ENCODE results near the gene CCDC85A.

CCDC85A gene

DNA sequence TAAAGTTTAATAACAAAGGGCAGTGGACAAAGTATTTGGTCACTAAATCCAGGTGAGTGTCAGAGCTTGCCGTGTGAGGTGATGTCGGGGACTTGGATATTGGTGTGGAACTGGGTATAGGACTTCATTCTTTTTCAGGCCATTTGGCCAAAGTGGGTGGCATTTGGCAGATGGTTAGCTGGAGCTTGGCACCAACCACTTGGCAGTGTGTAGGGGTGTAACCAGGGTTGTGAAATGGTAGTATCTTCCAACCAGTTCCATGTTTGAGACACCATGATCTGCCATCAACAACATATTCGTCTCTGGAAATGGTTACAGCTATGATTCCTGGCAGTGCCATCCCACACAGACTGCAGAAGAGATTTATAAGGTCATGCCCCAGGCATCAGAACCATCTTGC is 113.9 kb downstream of the CCDC85A start:
- Histone ChIP-seq H3K4me1 (ENCODE audit: insufficient read depth, insufficient read length) (no peaks in the 10 kb centered on the region), H3K9me3 (ENCODE audit: insufficient read depth, low read length) (no peaks in the 10 kb centered on the region), H3K36me3 (ENCODE audit: insufficient read depth, insufficient read length, low read length) (no peaks in the 10 kb centered on the region), H3K27me3 (ENCODE audit: insufficient read depth, insufficient read length) (no peaks in the 10 kb centered on the region), H3K9ac (ENCODE audit: insufficient read length, low read depth) (no peak overlapping the region), H3K4me3 (ENCODE audit: insufficient read length, low read depth) (no peak overlapping the region)
- no peak for DNase-seq (ENCODE audit: low read depth, low spot score)
- TF ChIP-seq ZNF274 (IDR thresholded peaks at IDR 0.05; ENCODE audit: low read depth, low read length) (no peak), YY1 (IDR thresholded peaks at IDR 0.05; ENCODE audit: insufficient read depth, insufficient read length) (no peak), SUZ12 (IDR thresholded peaks at IDR 0.05; ENCODE audit: extremely low read depth, insufficient read depth, insufficient read length) (no peak)

DNA sequence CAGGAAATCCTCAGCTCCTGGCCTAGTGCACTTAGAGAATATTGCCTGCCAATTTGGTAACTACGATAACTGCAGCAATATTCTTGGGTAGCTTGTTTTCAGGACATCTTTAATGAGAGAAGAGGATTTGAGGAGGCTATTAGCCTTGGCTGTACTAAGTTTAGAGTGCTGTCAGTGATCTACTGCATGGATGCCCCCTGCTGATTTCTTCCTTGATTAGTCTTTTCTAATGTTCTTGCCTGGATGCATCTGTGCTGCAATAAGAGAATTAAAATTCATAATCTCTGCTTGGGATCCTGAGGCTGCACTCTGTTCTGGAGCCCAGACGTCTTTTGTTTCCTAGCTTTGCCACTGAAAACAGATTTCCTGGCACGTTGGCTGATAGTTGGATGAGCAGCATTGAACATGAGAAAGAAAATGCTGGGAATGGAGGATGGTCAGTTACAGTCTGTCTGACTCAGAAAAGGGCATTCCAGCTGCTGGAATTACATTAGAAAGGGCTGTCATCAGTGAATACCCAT is 115.4 kb downstream of the CCDC85A start:
- no peak for DNase-seq (ENCODE audit: low read depth, low spot score)
- Histone ChIP-seq H3K9me3 (ENCODE audit: insufficient read depth, low read length) (no peaks in the 10 kb centered on the region), H3K9ac (ENCODE audit: insufficient read length, low read depth) (no peak overlapping the region), H3K4me1 (ENCODE audit: insufficient read depth, insufficient read length) (no peaks in the 10 kb centered on the region), H3K4me3 (ENCODE audit: insufficient read length, low read depth) (no peak overlapping the region), H3K36me3 (ENCODE audit: insufficient read depth, insufficient read length, low read length) (no peaks in the 10 kb centered on the region), H3K27me3 (ENCODE audit: insufficient read depth, insufficient read length) (no peaks in the 10 kb centered on the region)
- no peak for TF ChIP-seq YY1 (IDR thresholded peaks at IDR 0.05; ENCODE audit: insufficient read depth, insufficient read length)
- no peak for TF ChIP-seq ZNF274 (IDR thresholded peaks at IDR 0.05; ENCODE audit: low read depth, low read length)
- TF ChIP-seq SUZ12 (IDR thresholded peaks at IDR 0.05; ENCODE audit: extremely low read depth, insufficient read depth, insufficient read length), result no peak

DNA sequence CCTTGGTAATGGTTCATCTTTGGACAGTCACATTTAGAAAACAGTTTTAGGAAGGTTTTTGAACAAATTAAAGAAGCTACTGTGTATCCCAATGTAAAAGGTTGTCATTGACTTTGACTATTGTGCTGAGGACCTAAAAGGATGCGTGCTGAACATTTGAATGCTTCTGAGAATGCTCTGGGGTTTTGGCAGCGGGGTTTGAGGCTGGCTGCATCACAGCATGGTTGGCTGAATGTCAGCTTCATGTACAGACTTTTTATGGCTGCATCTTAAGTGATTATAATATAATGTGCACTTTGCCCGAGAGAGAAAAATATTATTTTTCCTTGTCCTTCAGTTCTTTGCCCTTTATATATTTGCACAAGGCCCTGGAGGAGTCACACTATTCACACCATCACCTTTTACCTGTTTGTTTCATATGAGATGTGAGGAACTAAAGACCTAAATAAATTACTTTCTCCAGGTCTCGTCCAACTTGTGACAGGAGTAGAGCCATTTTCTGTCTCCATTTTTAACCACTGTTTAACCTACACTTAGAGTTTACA is 125.9 kb downstream of the CCDC85A start:
- Histone ChIP-seq H3K9me3 (ENCODE audit: insufficient read depth, low read length) (no peaks in the 10 kb centered on the region), H3K4me3 (ENCODE audit: insufficient read length, low read depth) (no peak overlapping the region), H3K9ac (ENCODE audit: insufficient read length, low read depth) (no peak overlapping the region), H3K4me1 (ENCODE audit: insufficient read depth, insufficient read length) (no peaks in the 10 kb centered on the region), H3K27me3 (ENCODE audit: insufficient read depth, insufficient read length) (no peaks in the 10 kb centered on the region), H3K36me3 (ENCODE audit: insufficient read depth, insufficient read length, low read length) (no peaks in the 10 kb centered on the region)
- no peak for DNase-seq (ENCODE audit: low read depth, low spot score)
- TF ChIP-seq SUZ12 (IDR thresholded peaks at IDR 0.05; ENCODE audit: extremely low read depth, insufficient read depth, insufficient read length), result no peak

DNA sequence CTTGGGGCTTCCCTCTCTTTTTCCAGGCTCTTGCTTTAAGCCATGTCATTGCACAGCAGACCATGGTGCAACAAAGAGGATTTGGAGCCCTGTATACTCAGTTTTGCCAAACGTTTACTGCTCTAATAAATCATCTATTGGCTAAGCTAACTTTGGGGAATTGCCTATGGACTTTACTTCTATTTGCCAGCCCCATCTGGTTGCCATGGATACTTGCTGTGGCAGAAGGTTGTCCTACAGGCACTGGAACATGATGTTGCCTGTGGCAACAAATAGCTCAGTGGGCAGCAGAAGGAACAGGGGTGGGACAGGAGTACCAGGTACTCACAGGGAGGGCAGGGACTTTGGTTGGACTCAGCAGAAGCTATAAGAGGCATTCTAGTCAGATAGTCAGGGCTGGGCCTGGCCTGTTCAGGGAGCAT is 129.7 kb downstream of the CCDC85A start:
- TF ChIP-seq YY1 (IDR thresholded peaks at IDR 0.05; ENCODE audit: insufficient read depth, insufficient read length) (no peak), SUZ12 (IDR thresholded peaks at IDR 0.05; ENCODE audit: extremely low read depth, insufficient read depth, insufficient read length) (no peak), ZNF274 (IDR thresholded peaks at IDR 0.05; ENCODE audit: low read depth, low read length) (no peak)
- H3K4me3 ChIP-seq (ENCODE audit: insufficient read length, low read depth), result no peak overlapping the region
- no peaks in the 10 kb centered on the region for H3K36me3 ChIP-seq (ENCODE audit: insufficient read depth, insufficient read length, low read length)
- DNase-seq (ENCODE audit: low read depth, low spot score), result no peak
- no peaks in the 10 kb centered on the region for H3K27me3 ChIP-seq (ENCODE audit: insufficient read depth, insufficient read length)
- no peaks in the 10 kb centered on the region for H3K4me1 ChIP-seq (ENCODE audit: insufficient read depth, insufficient read length)
- H3K9ac ChIP-seq (ENCODE audit: insufficient read length, low read depth), result no peak overlapping the region
- H3K9me3 ChIP-seq (ENCODE audit: insufficient read depth, low read length), result no peaks in the 10 kb centered on the region

DNA sequence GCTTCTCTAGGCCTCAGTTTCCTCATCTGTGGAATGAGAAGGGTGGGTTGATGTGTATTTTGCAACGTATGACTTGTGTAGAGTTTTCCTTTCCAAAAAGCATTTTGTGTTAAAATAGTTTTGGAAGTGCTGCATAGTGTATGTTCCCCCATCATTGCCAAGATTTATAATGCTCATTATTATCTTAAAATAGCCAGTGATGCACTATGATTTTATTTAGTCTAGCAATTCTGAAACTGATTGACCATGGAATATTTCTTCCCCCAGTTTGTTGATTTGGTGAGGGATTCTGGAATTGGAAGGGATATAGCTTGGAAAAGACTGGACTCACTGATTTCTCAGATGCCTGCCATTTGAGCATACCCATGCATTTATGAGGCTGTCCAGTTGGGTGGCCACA is 130.6 kb downstream of the CCDC85A start:
- Histone ChIP-seq H3K4me3 (ENCODE audit: insufficient read length, low read depth) (no peak overlapping the region), H3K9ac (ENCODE audit: insufficient read length, low read depth) (no peak overlapping the region), H3K36me3 (ENCODE audit: insufficient read depth, insufficient read length, low read length) (no peaks in the 10 kb centered on the region), H3K4me1 (ENCODE audit: insufficient read depth, insufficient read length) (no peaks in the 10 kb centered on the region), H3K27me3 (ENCODE audit: insufficient read depth, insufficient read length) (no peaks in the 10 kb centered on the region), H3K9me3 (ENCODE audit: insufficient read depth, low read length) (no peaks in the 10 kb centered on the region)
- TF ChIP-seq ZNF274 (IDR thresholded peaks at IDR 0.05; ENCODE audit: low read depth, low read length) (no peak), SUZ12 (IDR thresholded peaks at IDR 0.05; ENCODE audit: extremely low read depth, insufficient read depth, insufficient read length) (no peak), YY1 (IDR thresholded peaks at IDR 0.05; ENCODE audit: insufficient read depth, insufficient read length) (no peak)
- DNase-seq (ENCODE audit: low read depth, low spot score), result no peak

DNA sequence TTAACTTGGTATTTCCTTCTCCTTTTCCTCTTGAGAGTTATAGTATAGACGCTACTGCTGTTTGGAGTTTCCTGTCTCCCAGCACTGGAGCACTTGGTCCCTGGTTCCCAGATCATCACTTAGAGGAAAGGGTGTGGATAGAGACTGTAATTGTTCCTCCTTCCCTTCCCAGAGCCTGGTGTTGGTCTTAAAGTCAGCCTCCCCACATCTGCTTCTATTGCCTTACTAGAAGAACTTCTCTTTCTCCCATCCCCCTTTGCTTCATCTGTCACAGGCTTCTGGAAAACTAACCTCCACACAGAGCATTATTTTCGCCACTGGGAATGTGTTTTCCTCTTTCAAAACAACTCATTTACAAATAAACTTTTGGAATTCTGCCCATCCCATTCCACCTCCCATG is 131.0 kb downstream of the CCDC85A start:
- no peak for DNase-seq (ENCODE audit: low read depth, low spot score)
- no peak overlapping the region for H3K9ac ChIP-seq (ENCODE audit: insufficient read length, low read depth)

DNA sequence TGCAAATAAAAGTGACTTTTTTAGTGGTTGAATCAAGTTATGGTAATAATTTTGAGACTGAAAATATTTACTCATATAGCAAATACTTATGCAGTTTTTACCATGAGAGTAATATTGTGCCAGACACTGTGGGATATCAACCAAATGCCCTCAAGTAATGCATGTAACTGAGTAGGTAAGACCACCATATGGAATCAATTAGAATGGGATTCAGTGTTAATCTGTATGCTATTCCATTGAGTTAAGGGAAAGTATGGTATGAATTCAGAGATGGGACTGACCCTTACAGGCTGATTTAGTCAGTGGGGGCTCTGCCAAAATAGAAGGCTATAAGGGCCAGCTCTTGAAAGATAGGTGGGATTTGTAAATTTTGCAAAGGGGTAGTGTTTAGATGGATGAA is 131.6 kb downstream of the CCDC85A start:
- TF ChIP-seq YY1 (IDR thresholded peaks at IDR 0.05; ENCODE audit: insufficient read depth, insufficient read length) (no peak), ZNF274 (IDR thresholded peaks at IDR 0.05; ENCODE audit: low read depth, low read length) (no peak), SUZ12 (IDR thresholded peaks at IDR 0.05; ENCODE audit: extremely low read depth, insufficient read depth, insufficient read length) (no peak)
- H3K9me3 ChIP-seq (ENCODE audit: insufficient read depth, low read length), result no peaks in the 10 kb centered on the region
- no peak overlapping the region for H3K9ac ChIP-seq (ENCODE audit: insufficient read length, low read depth)
- H3K36me3 ChIP-seq (ENCODE audit: insufficient read depth, insufficient read length, low read length), result no peaks in the 10 kb centered on the region
- no peaks in the 10 kb centered on the region for H3K27me3 ChIP-seq (ENCODE audit: insufficient read depth, insufficient read length)
- H3K4me1 ChIP-seq (ENCODE audit: insufficient read depth, insufficient read length), result no peaks in the 10 kb centered on the region
- no peak overlapping the region for H3K4me3 ChIP-seq (ENCODE audit: insufficient read length, low read depth)
- no peak for DNase-seq (ENCODE audit: low read depth, low spot score)

More for the DNA sequence above, 131.0 kb downstream of the CCDC85A start:
- TF ChIP-seq ZNF274 (IDR thresholded peaks at IDR 0.05; ENCODE audit: low read depth, low read length), result no peak
- TF ChIP-seq SUZ12 (IDR thresholded peaks at IDR 0.05; ENCODE audit: extremely low read depth, insufficient read depth, insufficient read length), result no peak
- TF ChIP-seq YY1 (IDR thresholded peaks at IDR 0.05; ENCODE audit: insufficient read depth, insufficient read length), result no peak
- no peaks in the 10 kb centered on the region for H3K9me3 ChIP-seq (ENCODE audit: insufficient read depth, low read length)
- H3K27me3 ChIP-seq (ENCODE audit: insufficient read depth, insufficient read length), result no peaks in the 10 kb centered on the region
- H3K4me1 ChIP-seq (ENCODE audit: insufficient read depth, insufficient read length), result no peaks in the 10 kb centered on the region
- H3K36me3 ChIP-seq (ENCODE audit: insufficient read depth, insufficient read length, low read length), result no peaks in the 10 kb centered on the region
- no peak overlapping the region for H3K4me3 ChIP-seq (ENCODE audit: insufficient read length, low read depth)

Data from NT2/D1 (cell line).